Spleen (tissue), 11 donors: ENCODE measurements around the gene S100A14. TPM values are rescaled to one million over a fixed set of nuclear protein-coding genes. Genes with fewer than 3 reads are reported as not detected.
"Not testable (repeated sequence)": the region's sequence is repeated elsewhere in the genome, so short reads cannot be mapped to it uniquely, and the experiment has no call there.

Experiments used
- DNase-seq: peaks from one replicate; pipeline ENCODE4 v3.0.0-alpha.2; 2020
- H3K27ac ChIP-seq, 8 donors: fragments of 200-600 bp; sonication (generic) in 7 of 8; 1 replicate in 4 of 8; 2 replicates in 4 of 8; pipeline versions ENCODE4 v1.5.0 to v1.8.0; 2016 to 2021; ENCODE audit warnings: inconsistent platforms in 4 of 8, mild to moderate bottlenecking in 4 of 8, moderate library complexity in 1 of 8
- H3K27me3 ChIP-seq, 7 donors: fragments of 200-600 bp; sonication (generic) in 6 of 7; replicated peaks in 1 of 7; 1 replicate in 4 of 7; 2 replicates in 3 of 7; pipeline versions ENCODE4 v1.5.0 to v1.8.0; 2016 to 2021; ENCODE audit warnings: inconsistent platforms in 3 of 7, mild to moderate bottlenecking in 1 of 7
- H3K36me3 ChIP-seq, 6 donors: fragments of 200-600 bp; sonication (generic) in 5 of 6; 1 replicate in 4 of 6; 2 replicates in 2 of 6; pipeline versions ENCODE4 v1.5.0 to v1.8.0; 2016 to 2021; ENCODE audit warnings: inconsistent platforms in 2 of 6
- H3K4me1 ChIP-seq, 6 donors: fragments of 200-600 bp; sonication (generic) in 5 of 6; 1 replicate in 3 of 6; 2 replicates in 3 of 6; pipeline versions ENCODE4 v1.5.0 to v1.8.0; 2016 to 2021; ENCODE audit warnings: inconsistent platforms in 3 of 6
- H3K4me3 ChIP-seq, 8 donors: fragments of 200-600 bp; sonication (generic) in 7 of 8; 1 replicate in 4 of 8; 2 replicates in 4 of 8; pipeline versions ENCODE4 v1.5.0 to v1.8.0; 2016 to 2021; ENCODE audit warnings: inconsistent platforms in 4 of 8, mild to moderate bottlenecking in 4 of 8, moderate library complexity in 2 of 8
- H3K9me3 ChIP-seq, 8 donors: fragments of 200-600 bp; sonication (generic) in 7 of 8; 1 replicate in 4 of 8; 2 replicates in 4 of 8; pipeline versions ENCODE4 v1.5.0 to v1.8.0; 2016 to 2021; ENCODE audit warnings: inconsistent platforms in 4 of 8
- CTCF ChIP-seq, 11 experiments: fragments of 200-600 bp in 7 of 11; fragments of 450-650 bp in 4 of 11; sonication (generic) in 4 of 11; IDR thresholded peaks in 8 of 11; conservative IDR thresholded peaks in 3 of 11; 1 replicate in 7 of 11; 2 replicates in 4 of 11; pipeline versions ENCODE4 v1.4.0 to v1.8.0; 2016 to 2021; ENCODE audit warnings: antibody characterized with exemption in 11 of 11, inconsistent platforms in 4 of 11, mild to moderate bottlenecking in 1 of 11
- POLR2A ChIP-seq, 3 donors: fragments of 450-650 bp; IDR thresholded peaks; one replicate each; pipeline ENCODE4 v1.5.1; 2017; ENCODE audit warnings: antibody characterized with exemption in 3 of 3, mild to moderate bottlenecking in 1 of 3
- POLR2AphosphoS5 ChIP-seq, 3 donors: sonication (generic); formaldehyde crosslinking; IDR thresholded peaks; one replicate each; pipeline ENCODE4 v1.5.1; 2017; ENCODE audit warnings: antibody characterized with exemption in 3 of 3
- WGBS, 5 donors: extraction: QIAGEN DNeasy Blood & Tissue Kit in 3 of 5; methylation state at CpG; one replicate each; pipeline versions ENCODE4 v1.1.5 to v1.1.7; 2013 to 2018; 5-methylcytosine and 5-hydroxymethylcytosine counted together
- intact Hi-C: fragments of 100-400 bp; cut with DNase I; formaldehyde crosslinking; loops from one replicate; pipeline ENCODE4 v1.15.0; 2023; ENCODE audit warnings: low total_unique reads
- polyA plus RNA-seq, 3 donors: library from polyadenylated mRNA; stranded (reverse); fragments of 200-250 nt; gene quantifications; one replicate each; pipeline ENCODE4 v1.2.1, GENCODE V29; 2013
- total RNA-seq, 7 donors: library from RNA; depleted of rRNA in 3 of 7; stranded (reverse); fragments of >200 nt in 3 of 7; fragmentation: NEBNext Ultra II Directional in 4 of 7; extraction: Animal tissue kit (Norgen Biotek cat#: 25700) in 4 of 7; gene quantifications; one replicate each; pipeline versions ENCODE4 v1.1.0 to v1.2.1, GENCODE V29; 2016 to 2021
- donor health status: healthy with polysubstance abuse.
- donor health status: DM: no; HTN: no; CAD: no; lungs with moderate emphysema.
- donor health status: DM: no; HTN: no; CAD: no.
- donor health status: Bipolar disorder and iron deficiency.
- donor health status: healthy.
- donor health status: DM: no; HTN: no; CAD: no.
- donor health status: DM: yes; HTN: yes; CAD: no.

S100A14 gene
- total and polyA plus RNA-seq, 10 donors = 0.28 to 3.0 (median 1.0) TPM; not detected in 3

- intact Hi-C loops = no loop called here
- DNase-seq = no peak
- Histone ChIP-seq H3K4me3 (no peak overlapping the region), H3K27ac (no peak overlapping the region), H3K4me1 (peaks cover 0 to 87% (median 32%) of the 10 kb centered on the region in 6 donors), H3K36me3 (peaks cover 2 to 99% (median 91%) of the 10 kb centered on the region in 6 donors), H3K27me3 (no peaks in the 10 kb centered on the region), H3K9me3 (no peaks in the 10 kb centered on the region)
- WGBS, 5 donors = 91 to 93% (median 93%) methylated on average over 11 of the region's 11 CpGs
- TF ChIP-seq CTCF (IDR thresholded peaks at IDR 0.05 in 8 of 11, conservative IDR thresholded peaks at IDR 0.05 in 3 of 11) = no peak
- peak in 1 of 3 donors; percentile 16 for TF ChIP-seq POLR2AphosphoS5 (IDR thresholded peaks at IDR 0.05)
- TF ChIP-seq POLR2A (IDR thresholded peaks at IDR 0.05) = no peak
These were observed 27.0 kb upstream of the S100A14 start for GRCh38 chr1:153643100-153643499.

GRCh38 chr1:153642161-153642560 is 26.0 kb upstream of the S100A14 start:
- intact Hi-C loops = no loop called here
- Histone ChIP-seq H3K4me3 (no peak overlapping the region), H3K9me3 (no peaks in the 10 kb centered on the region), H3K36me3 (peaks cover 6 to 100% (median 99%) of the 10 kb centered on the region in 6 donors), H3K27ac (no peak overlapping the region), H3K27me3 (no peaks in the 10 kb centered on the region), H3K4me1 (peaks cover 5 to 93% (median 35%) of the 10 kb centered on the region in 6 donors)
- 82 to 92% (median 90%) methylated on average over 11 of the region's 11 CpGs for WGBS, 5 donors
- TF ChIP-seq POLR2A (IDR thresholded peaks at IDR 0.05) (no peak), POLR2AphosphoS5 (IDR thresholded peaks at IDR 0.05) (peak in 1 of 3 donors; percentile 15)
- DNase-seq = no peak

GRCh38 chr1:153640861-153641260 is 24.7 kb upstream of the S100A14 start:
- DNase-seq = no peak
- Histone ChIP-seq H3K4me3 (no peak overlapping the region), H3K9me3 (no peaks in the 10 kb centered on the region), H3K27ac (no peak overlapping the region), H3K4me1 (peaks cover 12 to 93% (median 37%) of the 10 kb centered on the region in 6 donors), H3K27me3 (no peaks in the 10 kb centered on the region), H3K36me3 (peaks cover 8 to 100% (median 97%) of the 10 kb centered on the region in 6 donors)
- 70 to 86% (median 79%) methylated on average over 6 of the region's 6 CpGs for WGBS, 5 donors
- no peak for TF ChIP-seq POLR2AphosphoS5 (IDR thresholded peaks at IDR 0.05)
- TF ChIP-seq POLR2A (IDR thresholded peaks at IDR 0.05) = no peak
- no peak for TF ChIP-seq CTCF (IDR thresholded peaks at IDR 0.05 in 8 of 11, conservative IDR thresholded peaks at IDR 0.05 in 3 of 11)
- intact Hi-C loops = no loop called here

- H3K9me3 ChIP-seq, DNase-seq, H3K27ac ChIP-seq, intact Hi-C loops, H3K4me3 ChIP-seq, H3K27me3 ChIP-seq: not testable (repeated sequence)
- Histone ChIP-seq H3K36me3 (peaks cover 8 to 100% (median 91%) of the 10 kb centered on the region in 6 donors), H3K4me1 (peaks cover 18 to 93% (median 40%) of the 10 kb centered on the region in 6 donors)
- WGBS, 5 donors = 95 to 98% (median 96%) methylated on average over 5 of the region's 5 CpGs
These were observed 24.1 kb upstream of the S100A14 start for GRCh38 chr1:153640213-153640612.

- intact Hi-C loops = no loop called here
These were observed 23.2 kb upstream of the S100A14 start for GRCh38 chr1:153639280-153639679.

More at GRCh38 chr1:153639280-153639679, 23.2 kb upstream of the S100A14 start:
- no peaks in the 10 kb centered on the region for H3K9me3 ChIP-seq
- no peak overlapping the region for H3K27ac ChIP-seq
- H3K27me3 ChIP-seq = no peaks in the 10 kb centered on the region
- H3K4me1 ChIP-seq = peaks cover 18 to 93% (median 44%) of the 10 kb centered on the region in 6 donors
- WGBS, 5 donors = 83 to 96% (median 91%) methylated on average over 3 of the region's 3 CpGs
- TF ChIP-seq POLR2A (IDR thresholded peaks at IDR 0.05) = no peak
- no peak for TF ChIP-seq POLR2AphosphoS5 (IDR thresholded peaks at IDR 0.05)
- no peak for TF ChIP-seq CTCF (IDR thresholded peaks at IDR 0.05 in 8 of 11, conservative IDR thresholded peaks at IDR 0.05 in 3 of 11)
- no peak overlapping the region for H3K4me3 ChIP-seq
- DNase-seq = no peak
- H3K36me3 ChIP-seq = peaks cover 8 to 94% (median 81%) of the 10 kb centered on the region in 6 donors
